HG02970 (cell line): ENCODE results near the gene HLCS.

ENCODE experiments used
- ATAC-seq: cut with Tn5 transposase; IDR thresholded peaks from one replicate; pipeline ENCODE4 v1.9.1; 2021; ENCODE audit warnings: mild to moderate bottlenecking, moderate library complexity, moderate number of reproducible peaks; ENCODE audit not compliant: unreplicated experiment, low FRiP score

Gene HLCS

GRCh38 chr21:36987845-36988244, 21.4 kb upstream of the HLCS start:
- no peak for ATAC-seq

GRCh38 chr21:36985751-36986594, 19.5 kb upstream of the HLCS start:
- no peak for ATAC-seq

- no peak for ATAC-seq
Measured at GRCh38 chr21:36981977-36982700, 15.7 kb upstream of the HLCS start.

- ATAC-seq, result no peak
Measured at GRCh38 chr21:36981049-36981391, 14.6 kb upstream of the HLCS start.

- ATAC-seq, result no peak
Measured at GRCh38 chr21:36980280-36981048, 14.0 kb upstream of the HLCS start.

- peak; percentile 76 for ATAC-seq
Measured at GRCh38 chr21:36976882-36977651, 10.6 kb upstream of the HLCS start.

GRCh38 chr21:36976228-36976861, 9.9 kb upstream of the HLCS start:
- no peak for ATAC-seq

GRCh38 chr21:36974851-36975192, 8.4 kb upstream of the HLCS start:
- ATAC-seq, result no peak

GRCh38 chr21:36973986-36974850, 7.7 kb upstream of the HLCS start:
- ATAC-seq, result no peak

GRCh38 chr21:36968976-36969375, 2.5 kb upstream of the HLCS start:
- no peak for ATAC-seq

- no peak for ATAC-seq
Measured at GRCh38 chr21:36968414-36968813, 1.9 kb upstream of the HLCS start.

GRCh38 chr21:36966821-36967768, 626 bp upstream of the HLCS start:
- peak; percentile 29 for ATAC-seq

- no peak for ATAC-seq
Measured at GRCh38 chr21:36965720-36966065, 776 bp downstream of the HLCS start.

- ATAC-seq, result no peak
Measured at GRCh38 chr21:36964827-36965719, 1.4 kb downstream of the HLCS start.

GRCh38 chr21:36964398-36964797, 2.1 kb downstream of the HLCS start:
- no peak for ATAC-seq

- ATAC-seq, result no peak
Measured at GRCh38 chr21:36962098-36962780, 4.2 kb downstream of the HLCS start.
